ENCODE results near the gene NXPH3.

DNA sequence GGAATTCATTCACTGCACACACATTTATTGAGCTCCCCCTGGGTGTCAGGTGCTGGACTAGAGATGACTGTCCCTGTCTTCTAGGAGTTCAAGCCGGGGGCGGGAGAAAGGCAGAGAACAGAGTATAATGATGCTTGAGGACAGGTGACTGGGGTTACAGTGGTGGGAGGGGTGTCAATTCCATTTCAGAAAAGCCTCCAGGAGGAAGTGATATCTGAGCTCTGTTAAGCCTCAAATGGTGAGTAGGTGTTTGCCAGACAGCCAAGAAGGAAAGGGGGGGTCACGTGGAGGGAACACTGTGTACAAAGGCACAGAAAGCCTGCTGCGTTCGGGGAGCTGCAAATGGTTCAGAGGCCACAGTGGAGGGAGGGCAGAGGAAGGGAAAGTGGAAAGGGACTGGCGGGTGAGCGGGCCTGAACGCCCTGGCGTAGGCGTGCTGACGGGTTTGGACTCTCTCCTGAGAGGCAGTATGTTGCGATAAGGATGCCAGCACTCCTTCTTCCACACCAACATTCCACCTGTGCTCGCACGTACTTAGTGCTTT is 9.7 kb upstream of the NXPH3 start:
- no peak for TF ChIP-seq EZH2 (IDR thresholded peaks at IDR 0.05)
- TF ChIP-seq POLR2AphosphoS5 (IDR thresholded peaks at IDR 0.05; ENCODE audit: borderline replicate concordance, low read depth, low read length), result peak; percentile 48; the same call in 1 of the 2 replicates
- no peak for TF ChIP-seq FOXP2 (optimal IDR thresholded peaks at IDR 0.05; ENCODE audit: control extremely low read depth, extremely low read length, insufficient read depth)

Data from SK-N-MC (cell line).